SK-N-SH (cell line): ENCODE results near the gene CNNM1.

Experiments
- CHD2 ChIP-seq: fragments of 150-350 bp; IDR thresholded peaks from 2 replicates; pipeline ENCODE4 v1.6.1; 2018; ENCODE audit warnings: low read length; ENCODE audit not compliant: partially characterized antibody
- CTCF ChIP-seq: fragments of 200-600 bp; sonication (generic); IDR thresholded peaks from 2 replicates; pipeline ENCODE4 v1.6.1; 2017; ENCODE audit warnings: antibody characterized with exemption, mild to moderate bottlenecking, moderate library complexity
- GABPA ChIP-seq: IDR thresholded peaks from 2 replicates; pipeline ENCODE4 v1.4.0; 2012; ENCODE audit warnings: low read depth, mild to moderate bottlenecking
- MAX ChIP-seq: IDR thresholded peaks from 2 replicates; pipeline ENCODE4 v1.4.0; 2012; ENCODE audit warnings: low read depth
- POLR2AphosphoS5 ChIP-seq: IDR thresholded peaks from 2 replicates; pipeline ENCODE4 v1.6.1; 2012; ENCODE audit warnings: low read depth, low read length
- RAD21 ChIP-seq: IDR thresholded peaks from 2 replicates; pipeline ENCODE4 v1.6.1; 2012; ENCODE audit warnings: mild to moderate bottlenecking, low read length
- RFX5 ChIP-seq: IDR thresholded peaks from 2 replicates; pipeline ENCODE4 v1.6.1; 2012; ENCODE audit warnings: mild to moderate bottlenecking, improper control_type of control experiment, low read length
- TEAD4 ChIP-seq: IDR thresholded peaks from 2 replicates; pipeline ENCODE4 v1.4.0; 2012; ENCODE audit warnings: mild to moderate bottlenecking, borderline replicate concordance; ENCODE audit not compliant: insufficient read depth
- USF1 ChIP-seq: IDR thresholded peaks from 2 replicates; pipeline ENCODE4 v1.4.0; 2012; ENCODE audit warnings: low read depth, borderline replicate concordance
- TF ChIP-seq, protein P1 (sequence below): IDR thresholded peaks from 2 replicates; pipeline ENCODE4 v1.6.1; 2012; ENCODE audit warnings: mild to moderate bottlenecking, low read depth, low read length, moderate library complexity

- no peak for TF ChIP-seq MAX
- no peak for TF ChIP-seq GABPA
- no peak for TF ChIP-seq POLR2AphosphoS5
- TF ChIP-seq CTCF = no peak
- TF ChIP-seq, protein P1, sequence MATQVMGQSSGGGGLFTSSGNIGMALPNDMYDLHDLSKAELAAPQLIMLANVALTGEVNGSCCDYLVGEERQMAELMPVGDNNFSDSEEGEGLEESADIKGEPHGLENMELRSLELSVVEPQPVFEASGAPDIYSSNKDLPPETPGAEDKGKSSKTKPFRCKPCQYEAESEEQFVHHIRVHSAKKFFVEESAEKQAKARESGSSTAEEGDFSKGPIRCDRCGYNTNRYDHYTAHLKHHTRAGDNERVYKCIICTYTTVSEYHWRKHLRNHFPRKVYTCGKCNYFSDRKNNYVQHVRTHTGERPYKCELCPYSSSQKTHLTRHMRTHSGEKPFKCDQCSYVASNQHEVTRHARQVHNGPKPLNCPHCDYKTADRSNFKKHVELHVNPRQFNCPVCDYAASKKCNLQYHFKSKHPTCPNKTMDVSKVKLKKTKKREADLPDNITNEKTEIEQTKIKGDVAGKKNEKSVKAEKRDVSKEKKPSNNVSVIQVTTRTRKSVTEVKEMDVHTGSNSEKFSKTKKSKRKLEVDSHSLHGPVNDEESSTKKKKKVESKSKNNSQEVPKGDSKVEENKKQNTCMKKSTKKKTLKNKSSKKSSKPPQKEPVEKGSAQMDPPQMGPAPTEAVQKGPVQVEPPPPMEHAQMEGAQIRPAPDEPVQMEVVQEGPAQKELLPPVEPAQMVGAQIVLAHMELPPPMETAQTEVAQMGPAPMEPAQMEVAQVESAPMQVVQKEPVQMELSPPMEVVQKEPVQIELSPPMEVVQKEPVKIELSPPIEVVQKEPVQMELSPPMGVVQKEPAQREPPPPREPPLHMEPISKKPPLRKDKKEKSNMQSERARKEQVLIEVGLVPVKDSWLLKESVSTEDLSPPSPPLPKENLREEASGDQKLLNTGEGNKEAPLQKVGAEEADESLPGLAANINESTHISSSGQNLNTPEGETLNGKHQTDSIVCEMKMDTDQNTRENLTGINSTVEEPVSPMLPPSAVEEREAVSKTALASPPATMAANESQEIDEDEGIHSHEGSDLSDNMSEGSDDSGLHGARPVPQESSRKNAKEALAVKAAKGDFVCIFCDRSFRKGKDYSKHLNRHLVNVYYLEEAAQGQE = no peak
- TF ChIP-seq USF1 = no peak
- no peak for TF ChIP-seq RAD21
- TF ChIP-seq RFX5 = no peak
- TF ChIP-seq CHD2 = no peak
- no peak for TF ChIP-seq TEAD4
Observed at GRCh38 chr10:99369551-99369950, 40.4 kb downstream of the CNNM1 start.
